BJ (cell line): ENCODE data around the gene RSRP1. TPM values are rescaled to one million over a fixed set of nuclear protein-coding genes. Genes with fewer than 3 reads are reported as not detected.
A peak's percentile ranks its signal among the peaks of the same experiment; 100 is the strongest.

ENCODE experiments used
- CTCF ChIA-PET: fragments of 350-600 bp; formaldehyde crosslinking; extraction: SDS; loops from one replicate; lab custom pipeline; 2021; ENCODE audit warnings: antibody characterized with exemption, inconsistent platforms; lab: Yijun Ruan, JAX
- POLR2A ChIA-PET: fragments of 300-600 bp; sonication (Branson Sonifier 250); formaldehyde crosslinking; extraction: SDS; loops from one replicate; lab custom pipeline; 2021; ENCODE audit warnings: antibody characterized with exemption; lab: Charles Lee
- DNase-seq: peaks from one replicate; pipeline ENCODE4 v3.0.0-alpha.2; 2011; ENCODE audit warnings: low read depth
- H3K27me3 ChIP-seq: 2 replicates; pipeline ENCODE4 v1.6.0; 2011; ENCODE audit warnings: low read length; ENCODE audit not compliant: control insufficient read depth, insufficient read depth
- H3K36me3 ChIP-seq: 2 replicates; pipeline ENCODE4 v1.5.1; 2011; ENCODE audit warnings: low read length; ENCODE audit not compliant: control insufficient read depth, insufficient read depth
- H3K4me3 ChIP-seq: 2 replicates; pipeline ENCODE4 v1.5.1; 2011; ENCODE audit warnings: low read depth, mild to moderate bottlenecking, control low read depth, low read length
- CTCF ChIP-seq: IDR thresholded peaks from 2 replicates; pipeline ENCODE4 v1.5.1; 2011; ENCODE audit warnings: low read depth, mild to moderate bottlenecking, control low read depth, inconsistent platforms, low read length, moderate library complexity; ENCODE audit not compliant: insufficient read depth
- polyA plus RNA-seq: library from polyadenylated mRNA; depleted of rRNA; stranded (reverse); fragments of >200 nt; gene quantifications from 2 replicates; pipeline ENCODE4 v1.2.3, GENCODE V29; 2011

Gene RSRP1
- polyA plus RNA-seq, 1 experiment: 70.4 TPM

GRCh38 chr1:25206201-25206600 is 41.1 kb downstream of the RSRP1 start:
- no peak overlapping the region for H3K4me3 ChIP-seq
- no peak for DNase-seq
- POLR2A ChIA-PET: interaction anchor here (0.6 kb wide), 1 partner anchor 362 kb away, joined by 3 read pairs; no protein-coding TSS in a partner anchor
- H3K27me3 ChIP-seq: 0 out of 2 replicates have a peak, but pooled peaks cover 2% of the 10 kb centered on the region
- CTCF ChIA-PET: interaction anchor here (0.6 to 6.0 kb wide), 10 partner anchors 9 to 357 kb away, joined by 3 to 29 read pairs (median 9); no protein-coding TSS in a partner anchor
- H3K36me3 ChIP-seq: no peaks in the 10 kb centered on the region
- no peak for TF ChIP-seq CTCF

GRCh38 chr1:25205786-25206185 is 41.5 kb downstream of the RSRP1 start:
- ChIA-PET POLR2A (no interaction called here), CTCF (interaction anchor here (0.6 to 6.0 kb wide), 14 partner anchors 10 to 357 kb away, joined by 3 to 29 read pairs (median 6); no protein-coding TSS in a partner anchor)
- Histone ChIP-seq H3K27me3 (0 out of 2 replicates have a peak, but pooled peaks cover 2% of the 10 kb centered on the region), H3K36me3 (no peaks in the 10 kb centered on the region), H3K4me3 (no peak overlapping the region)
- TF ChIP-seq CTCF: no peak
- no peak for DNase-seq

- DNase-seq: no peak
- TF ChIP-seq CTCF: peak; percentile 70
- Histone ChIP-seq H3K36me3 (no peaks in the 10 kb centered on the region), H3K4me3 (no peak overlapping the region), H3K27me3 (peaks cover 7% of the 10 kb centered on the region)
- ChIA-PET POLR2A (no interaction called here), CTCF (interaction anchor here (0.6 to 6.0 kb wide), 17 partner anchors 9 to 1031 kb away, joined by 3 to 29 read pairs (median 6); partner anchors contain the start of gene SYF2)
Measured at GRCh38 chr1:25204797-25205480, 42.3 kb downstream of the RSRP1 start.

GRCh38 chr1:25201006-25201405 is 46.2 kb downstream of the RSRP1 start:
- DNase-seq: no peak
- POLR2A ChIA-PET: no interaction called here
- Histone ChIP-seq H3K27me3 (peaks cover 16% of the 10 kb centered on the region), H3K4me3 (no peak overlapping the region), H3K36me3 (no peaks in the 10 kb centered on the region)
- TF ChIP-seq CTCF: no peak
- CTCF ChIA-PET: interaction anchor here (1.1 to 1.6 kb wide), 2 partner anchors 13 to 16 kb away, joined by 3 read pairs; no protein-coding TSS in a partner anchor

- ChIA-PET CTCF (interaction anchor here (0.6 to 1.6 kb wide), 4 partner anchors 12 to 352 kb away, joined by 3 to 4 read pairs (median 4); no protein-coding TSS in a partner anchor), POLR2A (no interaction called here)
- DNase-seq: no peak
- H3K36me3 ChIP-seq: no peaks in the 10 kb centered on the region
- H3K4me3 ChIP-seq: no peak overlapping the region
- H3K27me3 ChIP-seq: peaks cover 16% of the 10 kb centered on the region
- no peak for TF ChIP-seq CTCF
Measured at GRCh38 chr1:25199819-25200620, 47.2 kb downstream of the RSRP1 start.
